PC-9 (cell line): ENCODE data around the gene PDGFD. TPM values are rescaled to one million over a fixed set of nuclear protein-coding genes. Genes with fewer than 3 reads are reported as not detected.

Experiments
- BruUV-seq: library from RNA; stranded (reverse); fragments of 400-500 nt; replicated peaks from 2 replicates; lab custom pipeline; 2021; lab: Mats Ljungman, UMichigan
- CTCF ChIA-PET: fragments of 300-600 bp; sonication (Branson Sonifier 250); formaldehyde crosslinking; loops from one replicate; lab custom pipeline; 2022; ENCODE audit warnings: antibody characterized with exemption; lab: Charles Lee
- POLR2A ChIA-PET: fragments of 300-600 bp; sonication (Branson Sonifier 250); formaldehyde crosslinking; loops from one replicate; lab custom pipeline; 2022; ENCODE audit warnings: antibody characterized with exemption; ENCODE audit not compliant: unreplicated experiment; lab: Charles Lee
- DNase-seq, 2 experiments: peaks; one replicate each; pipeline versions ENCODE4 v3.0.0 to v3.0.0-alpha.2; 2015 to 2022; ENCODE audit warnings: mixed read lengths in 1 of 2
- H2AFZ ChIP-seq: fragments of 200-600 bp; sonication (generic); 2 replicates; pipeline ENCODE4 v1.8.1; 2017; ENCODE audit warnings: antibody characterized with exemption
- H3F3A ChIP-seq: fragments of 200-600 bp; sonication (generic); 2 replicates; pipeline ENCODE4 v1.8.1; 2017; ENCODE audit warnings: antibody characterized with exemption, mild to moderate bottlenecking, low read depth; ENCODE audit not compliant: insufficient read depth
- H3K27ac ChIP-seq: fragments of 200-600 bp; sonication (generic); 2 replicates; pipeline ENCODE4 v1.6.1; 2016; ENCODE audit warnings: mixed run types
- H3K27me3 ChIP-seq: fragments of 200-600 bp; sonication (generic); 2 replicates; pipeline ENCODE4 v1.6.1; 2016; ENCODE audit warnings: low read depth, mixed run types; ENCODE audit not compliant: insufficient read depth
- H3K36me3 ChIP-seq: fragments of 200-600 bp; sonication (generic); 2 replicates; pipeline ENCODE4 v1.6.1; 2016; ENCODE audit warnings: low read depth, mixed run types
- H3K4me1 ChIP-seq: fragments of 200-600 bp; sonication (generic); replicated peaks from 2 replicates; pipeline ENCODE4 v1.6.1; 2016; ENCODE audit warnings: mixed run types; ENCODE audit not compliant: insufficient read depth
- H3K4me2 ChIP-seq: fragments of 200-600 bp; sonication (generic); 2 replicates; pipeline ENCODE4 v1.6.1; 2017; ENCODE audit warnings: mixed run types
- H3K4me3 ChIP-seq: fragments of 200-600 bp; sonication (generic); 2 replicates; pipeline ENCODE4 v1.6.1; 2016; ENCODE audit warnings: mixed run types
- H3K79me2 ChIP-seq: fragments of 200-600 bp; sonication (generic); 2 replicates; pipeline ENCODE4 v1.6.1; 2017; ENCODE audit warnings: low read depth, mixed run types
- H3K9me2 ChIP-seq: fragments of 200-600 bp; sonication (generic); 2 replicates; pipeline ENCODE4 v1.8.1; 2017; ENCODE audit warnings: mild to moderate bottlenecking; ENCODE audit not compliant: insufficient read depth
- H3K9me3 ChIP-seq: fragments of 200-600 bp; sonication (generic); 2 replicates; pipeline ENCODE4 v1.8.1; 2016; ENCODE audit warnings: low read depth; ENCODE audit not compliant: insufficient read depth
- H4K20me1 ChIP-seq: fragments of 200-600 bp; sonication (generic); 2 replicates; pipeline ENCODE4 v1.8.1; 2017; ENCODE audit not compliant: insufficient read depth
- EZH2 ChIP-seq: fragments of 200-600 bp; sonication (generic); IDR thresholded peaks from 2 replicates; pipeline ENCODE4 v1.8.0; 2017; ENCODE audit warnings: antibody characterized with exemption, low read depth
- intact Hi-C: fragments of 100-400 bp; cut with micrococcal nuclease; formaldehyde crosslinking; loops from one replicate; pipeline ENCODE4 v1.10.0; 2022; ENCODE audit not compliant: unreplicated experiment
- total RNA-seq: library from RNA; stranded (reverse); gene quantifications from 2 replicates; pipeline ENCODE4 v1.2.3, GENCODE V29; 2021
- TF ChIP-seq, protein P1 (sequence below): fragments of 200-600 bp; sonication (generic); conservative IDR thresholded peaks from 2 replicates; pipeline ENCODE4 v1.6.1; 2017; ENCODE audit warnings: mixed run types, antibody characterized with exemption, mild to moderate bottlenecking, moderate library complexity

Gene PDGFD
- total RNA-seq, 1 experiment from 2014 or later = 6.1 TPM

DNA sequence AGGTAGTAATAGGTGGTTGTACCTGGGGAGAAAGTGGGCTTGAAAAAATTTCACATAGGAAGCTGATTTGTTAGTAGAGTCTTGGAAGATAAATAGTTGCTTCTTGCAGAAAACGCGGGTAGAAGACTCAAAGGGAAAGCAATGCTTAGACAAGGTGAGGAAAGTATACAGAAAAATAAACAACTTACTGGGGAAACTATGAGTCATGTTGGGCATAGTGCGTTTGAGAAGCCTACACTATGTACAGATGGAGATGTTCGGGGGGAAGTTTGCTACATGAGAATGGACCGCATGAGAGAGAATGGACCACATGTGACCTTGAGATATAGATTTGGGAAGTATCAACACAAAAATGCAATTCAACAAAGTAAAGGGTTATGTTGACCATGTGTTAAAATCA lies 214.2 kb downstream of the PDGFD start:
- Histone ChIP-seq H3K9me3 (no peaks in the 10 kb centered on the region), H3K4me1 (no peaks in the 10 kb centered on the region), H3K36me3 (no peaks in the 10 kb centered on the region), H3K27me3 (no peaks in the 10 kb centered on the region), H3K4me3 (no peak overlapping the region), H4K20me1 (no peaks in the 10 kb centered on the region), H3K4me2 (no peak overlapping the region), H3F3A (no peaks in the 10 kb centered on the region), H2AFZ (no peak overlapping the region), H3K79me2 (no peaks in the 10 kb centered on the region), H3K27ac (no peak overlapping the region), H3K9me2 (no peaks in the 10 kb centered on the region)
- BruUV-seq = no TSS peak
- no peak for TF ChIP-seq EZH2
- TF ChIP-seq, protein P1, sequence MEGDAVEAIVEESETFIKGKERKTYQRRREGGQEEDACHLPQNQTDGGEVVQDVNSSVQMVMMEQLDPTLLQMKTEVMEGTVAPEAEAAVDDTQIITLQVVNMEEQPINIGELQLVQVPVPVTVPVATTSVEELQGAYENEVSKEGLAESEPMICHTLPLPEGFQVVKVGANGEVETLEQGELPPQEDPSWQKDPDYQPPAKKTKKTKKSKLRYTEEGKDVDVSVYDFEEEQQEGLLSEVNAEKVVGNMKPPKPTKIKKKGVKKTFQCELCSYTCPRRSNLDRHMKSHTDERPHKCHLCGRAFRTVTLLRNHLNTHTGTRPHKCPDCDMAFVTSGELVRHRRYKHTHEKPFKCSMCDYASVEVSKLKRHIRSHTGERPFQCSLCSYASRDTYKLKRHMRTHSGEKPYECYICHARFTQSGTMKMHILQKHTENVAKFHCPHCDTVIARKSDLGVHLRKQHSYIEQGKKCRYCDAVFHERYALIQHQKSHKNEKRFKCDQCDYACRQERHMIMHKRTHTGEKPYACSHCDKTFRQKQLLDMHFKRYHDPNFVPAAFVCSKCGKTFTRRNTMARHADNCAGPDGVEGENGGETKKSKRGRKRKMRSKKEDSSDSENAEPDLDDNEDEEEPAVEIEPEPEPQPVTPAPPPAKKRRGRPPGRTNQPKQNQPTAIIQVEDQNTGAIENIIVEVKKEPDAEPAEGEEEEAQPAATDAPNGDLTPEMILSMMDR = no peak
- no peak for DNase-seq
- ChIA-PET CTCF (no interaction called here), POLR2A (no interaction called here)
- intact Hi-C loops = no loop called here

DNA sequence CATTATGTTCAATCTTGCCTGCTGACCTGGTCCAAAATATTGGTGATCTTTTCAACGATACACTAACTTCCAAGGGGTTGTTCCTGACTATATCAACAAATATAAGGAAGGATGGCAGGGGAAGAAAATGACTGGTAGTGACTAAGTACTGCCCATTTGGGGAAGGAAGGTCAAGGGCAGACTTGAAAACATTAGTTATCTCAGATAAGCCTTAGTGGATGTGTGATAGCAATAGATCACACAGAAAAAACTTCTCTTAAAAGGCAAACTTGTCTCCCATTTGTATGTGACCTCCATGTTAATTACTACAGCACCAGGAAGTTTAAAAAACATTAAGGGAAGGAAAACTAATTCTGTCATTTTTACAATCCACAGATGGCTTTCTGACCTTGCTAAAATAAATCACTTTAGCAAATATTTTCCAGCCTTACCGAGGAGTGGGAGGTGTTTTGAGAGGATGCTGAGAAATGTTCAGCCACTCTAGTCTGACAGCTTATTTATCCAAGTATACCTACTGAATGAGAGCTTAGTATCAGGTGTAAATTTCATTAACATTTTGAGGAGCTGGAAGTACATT lies 215.7 kb downstream of the PDGFD start:
- no peak overlapping the region for H2AFZ ChIP-seq
- no peaks in the 10 kb centered on the region for H3K4me1 ChIP-seq
- no peaks in the 10 kb centered on the region for H3K36me3 ChIP-seq
- H4K20me1 ChIP-seq = no peaks in the 10 kb centered on the region
- no peak overlapping the region for H3K4me2 ChIP-seq
- TF ChIP-seq, protein P1 = no peak
- no peak for TF ChIP-seq EZH2
- BruUV-seq = no TSS peak
- peaks cover 3% of the 10 kb centered on the region; the same call in 1 of the 2 replicates for H3K9me3 ChIP-seq
- intact Hi-C loops = no loop called here
- no peak overlapping the region for H3K27ac ChIP-seq
- H3K9me2 ChIP-seq = no peaks in the 10 kb centered on the region; the same call in 1 of the 2 replicates
- H3K79me2 ChIP-seq = no peaks in the 10 kb centered on the region
- no peaks in the 10 kb centered on the region for H3F3A ChIP-seq
- no peak for DNase-seq
- no peak overlapping the region for H3K4me3 ChIP-seq
- CTCF ChIA-PET = interaction anchor here (0.5 kb wide), 1 partner anchor 956 kb away, joined by 3 read pairs; no protein-coding TSS in a partner anchor
- POLR2A ChIA-PET = no interaction called here
- no peaks in the 10 kb centered on the region for H3K27me3 ChIP-seq

DNA sequence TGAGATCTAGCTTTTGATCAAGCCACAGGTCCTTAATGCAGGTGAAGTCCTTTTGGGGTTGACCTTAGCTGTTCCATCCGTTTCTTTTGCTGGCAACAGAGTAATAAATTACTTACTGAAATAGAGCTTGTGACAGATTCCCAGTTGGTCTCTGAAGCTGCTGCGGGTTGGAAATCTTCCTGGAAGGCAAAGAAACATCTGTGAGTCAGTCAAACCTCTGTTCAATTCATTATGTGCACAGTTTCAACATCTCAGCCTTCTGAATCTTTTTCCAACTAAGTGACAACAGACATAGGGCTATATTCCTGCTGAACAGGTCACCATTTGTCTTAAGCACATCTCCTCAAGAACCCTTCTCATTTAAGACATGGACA lies 216.4 kb downstream of the PDGFD start:
- CTCF ChIA-PET = no interaction called here
- Histone ChIP-seq H3K27me3 (no peaks in the 10 kb centered on the region), H2AFZ (no peak overlapping the region), H4K20me1 (no peaks in the 10 kb centered on the region), H3K9me3 (peaks cover 7% of the 10 kb centered on the region; the same call in 1 of the 2 replicates), H3K36me3 (no peaks in the 10 kb centered on the region), H3K4me1 (no peaks in the 10 kb centered on the region), H3K27ac (no peak overlapping the region), H3K4me3 (no peak overlapping the region), H3K79me2 (no peaks in the 10 kb centered on the region), H3K9me2 (no peaks in the 10 kb centered on the region; the same call in 1 of the 2 replicates), H3F3A (no peaks in the 10 kb centered on the region), H3K4me2 (no peak overlapping the region)
- BruUV-seq = no TSS peak
- no peak for DNase-seq
- TF ChIP-seq, protein P1 = no peak
- TF ChIP-seq EZH2 = no peak
- POLR2A ChIA-PET = no interaction called here
- intact Hi-C loops = no loop called here
